Sigmoid colon (tissue), 7 donors: ENCODE measurements around the gene EIF2S3B. TPM values are rescaled to one million over a fixed set of nuclear protein-coding genes. Genes with fewer than 3 reads are reported as not detected.

Source experiments
- DNase-seq: peaks from one replicate; pipeline ENCODE4 v3.0.0-alpha.2; 2019
- H3K27ac ChIP-seq, 4 donors: fragments of 200-600 bp; sonication (generic); one replicate each; pipeline ENCODE4 v1.5.1; 2016 to 2019; ENCODE audit warnings: mild to moderate bottlenecking in 1 of 4
- H3K27me3 ChIP-seq, 3 donors: fragments of 200-600 bp; sonication (generic); one replicate each; pipeline ENCODE4 v1.5.1; 2019; ENCODE audit warnings: mild to moderate bottlenecking in 1 of 3
- H3K36me3 ChIP-seq, 4 donors: fragments of 200-600 bp; sonication (generic); one replicate each; pipeline ENCODE4 v1.5.1; 2016 to 2019
- H3K4me1 ChIP-seq, 4 donors: fragments of 200-600 bp; sonication (generic); one replicate each; pipeline ENCODE4 v1.5.1; 2017 to 2019
- H3K4me3 ChIP-seq, 4 donors: fragments of 200-600 bp; sonication (generic); one replicate each; pipeline ENCODE4 v1.5.1; 2017 to 2019; ENCODE audit warnings: mild to moderate bottlenecking in 2 of 4, moderate library complexity in 1 of 4
- H3K9me3 ChIP-seq, 4 donors: fragments of 200-600 bp in 3 of 4; sonication (generic) in 3 of 4; one replicate each; pipeline versions ENCODE4 v1.5.1 to v1.6.1; 2013 to 2019
- CTCF ChIP-seq, 4 experiments: fragments of 450-650 bp in 3 of 4; fragments of 200-600 bp in 1 of 4; IDR thresholded peaks; one replicate each; pipeline ENCODE4 v1.5.1; 2016 to 2019; ENCODE audit warnings: antibody characterized with exemption in 4 of 4, mild to moderate bottlenecking in 3 of 4, moderate library complexity in 2 of 4
- EP300 ChIP-seq, 4 donors: sonication (generic); formaldehyde crosslinking; IDR thresholded peaks; one replicate each; pipeline ENCODE4 v1.6.1; 2017; ENCODE audit warnings: antibody characterized with exemption in 4 of 4
- POLR2A ChIP-seq, 2 donors: fragments of 450-650 bp; IDR thresholded peaks; one replicate each; pipeline ENCODE4 v1.6.1; 2016; ENCODE audit warnings: antibody characterized with exemption in 2 of 2, mild to moderate bottlenecking in 2 of 2, moderate library complexity in 2 of 2
- POLR2AphosphoS5 ChIP-seq, 4 donors: sonication (generic); formaldehyde crosslinking; IDR thresholded peaks; one replicate each; pipeline ENCODE4 v1.6.1; 2017; ENCODE audit warnings: antibody characterized with exemption in 4 of 4
- WGBS, 2 donors: extraction: QIAGEN DNeasy Blood & Tissue Kit; methylation state at CpG; one replicate each; pipeline ENCODE4 v1.1.7; 2013; 5-methylcytosine and 5-hydroxymethylcytosine counted together
- intact Hi-C: fragments of 100-400 bp; cut with DNase I; formaldehyde crosslinking; loops from one replicate; pipeline ENCODE4 v1.15.1; 2023
- polyA plus RNA-seq, 3 donors: library from polyadenylated mRNA; stranded (reverse); fragments of 200-250 nt; gene quantifications; one replicate each; pipeline ENCODE4 v1.2.3, GENCODE V29; 2013
- small RNA-seq, 3 donors: library from RNA; depleted of rRNA; stranded (forward); fragments of <200 nt; gene quantifications; one replicate each; pipeline ENCODE3, GENCODE V24; 2016
- total RNA-seq, 4 donors: library from RNA; depleted of rRNA; stranded (reverse); fragments of >200 nt; gene quantifications; one replicate each; pipeline ENCODE4 v1.1.0, GENCODE V29; 2016
- donor health status: healthy with polysubstance abuse.
- donor health status: Bipolar disorder and iron deficiency.
- donor health status: healthy.

The EIF2S3B gene
- total and polyA plus RNA-seq, 7 donors = 0.36 to 1.2 (median 0.66) TPM; not detected in 2

- no peak for DNase-seq
- intact Hi-C loops = no loop called here
- no peaks in the 10 kb centered on the region for H3K9me3 ChIP-seq
- H3K36me3 ChIP-seq = no peaks in the 10 kb centered on the region
- H3K27ac ChIP-seq = no peak overlapping the region
- WGBS, 2 donors = 76 to 81% methylated on average over 2 of the region's 2 CpGs
- no peaks in the 10 kb centered on the region for H3K4me1 ChIP-seq
- H3K27me3 ChIP-seq = no peaks in the 10 kb centered on the region
- TF ChIP-seq CTCF (IDR thresholded peaks at IDR 0.05) (no peak), POLR2AphosphoS5 (IDR thresholded peaks at IDR 0.05) (no peak), EP300 (IDR thresholded peaks at IDR 0.05) (no peak), POLR2A (IDR thresholded peaks at IDR 0.05) (no peak)
- no peak overlapping the region for H3K4me3 ChIP-seq
Measured at GRCh38 chr12:10557766-10558165, 52.1 kb downstream of the EIF2S3B start.

Small RNA genes lying within 50 kb of the gene (small RNA-seq; reads per million reads assigned to genes)
- 0 reads per million in 3 donors for gene SLC25A39P2

Other genes starting within 250 kb of the EIF2S3B start
- gene KLRD1, start 198.0 kb upstream of the EIF2S3B start, total RNA-seq = 1 to 10 TPM in 2 of 4 donors, under 1 TPM in 2; 0.54 to 3.6 (median 1.2) TPM
- gene KLRD1, start 198.0 kb upstream of the EIF2S3B start, polyA plus RNA-seq = 1 to 10 TPM in 1 of 3 donors, under 1 TPM in 1, not detected in 1; 0.60 to 2.5 TPM
- 1 to 10 TPM in 2 of 4 donors, under 1 TPM in 1, not detected in 1; 0.33 to 1.8 (median 1.7) TPM for gene KLRK1, start 115.8 kb upstream of the EIF2S3B start, total RNA-seq
- 10 to 100 TPM in 1 of 3 donors, 1 to 10 TPM in 1, not detected in 1; 2.4 to 16.0 TPM for gene KLRK1, start 115.8 kb upstream of the EIF2S3B start, polyA plus RNA-seq
- gene KLRC4, start 96.1 kb upstream of the EIF2S3B start, total RNA-seq = under 1 TPM in 1 of 4 donors, not detected in 3; 0.54 TPM
- gene KLRC4, start 96.1 kb upstream of the EIF2S3B start, polyA plus RNA-seq = under 1 TPM in 1 of 3 donors, not detected in 2; 0.23 TPM
- not detected for gene KLRC3, start 85.3 kb upstream of the EIF2S3B start, total RNA-seq
- 1 to 10 TPM in 1 of 3 donors, not detected in 2; 1.8 TPM for gene KLRC3, start 85.3 kb upstream of the EIF2S3B start, polyA plus RNA-seq
- under 1 TPM in 1 of 4 donors, not detected in 3; 0.49 TPM for gene KLRC2, start 69.9 kb upstream of the EIF2S3B start, total RNA-seq
- under 1 TPM in 1 of 3 donors, not detected in 2; 0.74 TPM for gene KLRC2, start 69.9 kb upstream of the EIF2S3B start, polyA plus RNA-seq
- gene KLRC1, start 52.5 kb upstream of the EIF2S3B start, total RNA-seq = not detected
- gene KLRC1, start 52.5 kb upstream of the EIF2S3B start, polyA plus RNA-seq = 1 to 10 TPM in 2 of 3 donors, under 1 TPM in 1; 0.69 to 1.8 (median 1.3) TPM
- gene MAGOHB, start 107.7 kb downstream of the EIF2S3B start, total RNA-seq = 10 to 100 TPM in 3 of 4 donors, 1 to 10 TPM in 1; 8.6 to 17.4 (median 12.5) TPM
- 10 to 100 TPM; 17.6 to 25.7 (median 18.6) TPM for gene MAGOHB, start 107.7 kb downstream of the EIF2S3B start, polyA plus RNA-seq
- gene STYK1, start 168.2 kb downstream of the EIF2S3B start, total RNA-seq = under 1 TPM in 3 of 4 donors, not detected in 1; 0.16 to 0.54 (median 0.36) TPM
- gene STYK1, start 168.2 kb downstream of the EIF2S3B start, polyA plus RNA-seq = 10 to 100 TPM in 1 of 3 donors, 1 to 10 TPM in 2; 6.9 to 14.1 (median 9.0) TPM
- gene YBX3, start 217.4 kb downstream of the EIF2S3B start, total RNA-seq = 100 to 1,000 TPM; 281 to 596 (median 407) TPM
- 100 to 1,000 TPM in 2 of 3 donors, 10 to 100 TPM in 1; 81.8 to 244 (median 153) TPM for gene YBX3, start 217.4 kb downstream of the EIF2S3B start, polyA plus RNA-seq